NCI-H2227 treated with DMSO at 0.1 percent for 48 hours (cell line): ENCODE measurements around the gene TSPAN18.

Experiments
- DNase-seq: peaks from one replicate; lab custom pipeline; 2025; lab: John Stamatoyannopoulos, UW

TSPAN18 gene

DNA sequence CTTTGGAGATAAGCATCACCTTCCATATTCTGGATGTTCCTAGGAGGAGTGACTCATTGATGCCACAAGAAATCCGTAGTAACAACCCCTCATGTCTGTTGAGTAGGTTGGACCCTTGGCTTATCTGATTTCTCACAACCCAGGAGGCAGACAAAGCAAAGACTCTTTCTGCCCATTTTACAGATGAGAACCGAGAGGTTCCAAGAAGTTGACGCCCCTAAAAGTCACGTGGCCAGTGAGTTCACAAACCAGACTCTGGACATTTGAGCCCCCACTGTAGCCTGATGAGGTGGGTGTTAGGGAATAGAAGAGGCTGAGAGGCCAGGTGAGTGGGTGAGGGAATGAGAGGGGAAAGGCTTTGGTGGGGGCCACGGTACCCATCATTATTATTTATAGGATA lies 70.3 kb downstream of the TSPAN18 start:
- DNase-seq: no peak

DNA sequence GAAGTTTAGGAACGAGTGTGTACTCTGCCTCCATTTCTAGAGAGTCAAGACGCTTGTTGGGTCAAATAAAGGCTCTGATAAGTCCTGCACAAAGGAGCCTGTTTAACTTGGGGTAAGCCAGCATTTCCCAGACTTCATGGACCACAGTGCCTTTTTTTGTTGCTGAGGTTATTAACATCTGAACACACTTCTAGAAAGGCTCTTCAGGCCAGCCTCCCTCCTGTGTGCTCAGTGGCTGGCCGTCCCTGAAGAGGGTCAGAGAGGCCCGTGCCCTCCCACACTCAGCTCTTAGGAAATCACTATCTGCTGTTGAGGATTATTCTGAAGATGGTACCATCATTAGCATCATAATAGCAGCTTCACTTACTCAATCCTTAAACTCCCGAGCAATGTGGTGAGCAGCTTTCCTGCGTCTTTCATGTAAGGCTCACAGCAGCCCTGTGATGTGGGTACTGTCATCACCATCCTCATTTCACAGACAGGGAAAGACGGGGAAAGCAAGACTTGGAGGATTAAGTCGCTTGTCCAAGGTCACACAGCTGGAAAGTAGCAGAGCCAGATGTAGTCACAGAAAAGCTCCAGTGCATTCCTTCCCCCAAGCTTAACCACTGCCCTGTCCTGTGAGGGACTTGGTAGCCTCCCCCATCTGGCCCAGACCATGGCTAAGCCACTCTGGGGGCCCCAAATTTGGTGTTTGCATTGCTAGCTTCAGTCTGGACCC lies 71.3 kb downstream of the TSPAN18 start:
- DNase-seq: peak; percentile 74

DNA sequence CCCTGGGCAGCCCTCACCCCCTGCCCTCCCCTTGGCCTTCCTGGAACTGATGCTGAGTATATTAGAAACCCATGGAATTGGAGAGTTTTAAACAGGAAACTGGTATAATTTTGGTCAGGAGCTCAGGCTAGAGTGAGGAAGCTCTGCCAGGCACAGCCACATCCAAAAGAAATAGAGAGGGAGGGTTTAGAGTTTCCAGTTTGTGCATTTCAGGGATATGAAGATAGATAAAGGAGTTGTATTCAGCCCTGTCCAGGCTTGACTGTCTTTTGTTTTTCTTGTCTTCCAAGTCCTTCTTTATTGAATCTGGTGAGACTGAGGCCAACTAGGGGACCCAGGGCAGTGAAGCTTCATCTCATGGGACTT lies 71.8 kb downstream of the TSPAN18 start:
- DNase-seq: no peak

DNA sequence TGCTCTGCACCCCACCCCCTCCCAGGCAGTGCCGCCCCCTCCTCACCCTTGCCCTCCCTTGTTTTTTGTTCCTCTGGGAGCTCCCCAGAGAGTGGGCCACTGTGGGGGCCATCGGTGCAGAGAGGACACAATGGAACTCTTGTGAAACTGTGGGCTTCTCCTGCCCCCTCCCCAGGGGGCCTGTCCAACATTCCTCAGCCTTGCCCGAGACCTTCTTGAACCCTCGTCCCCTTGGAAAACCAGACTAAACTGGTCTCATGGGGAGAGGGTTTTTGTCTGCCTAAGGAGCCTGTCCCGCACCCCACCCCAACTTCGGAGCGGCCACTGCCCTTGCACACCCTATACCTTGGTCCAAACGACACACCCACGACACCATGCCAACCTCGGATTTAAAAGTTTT lies 72.2 kb downstream of the TSPAN18 start:
- DNase-seq: no peak

DNA sequence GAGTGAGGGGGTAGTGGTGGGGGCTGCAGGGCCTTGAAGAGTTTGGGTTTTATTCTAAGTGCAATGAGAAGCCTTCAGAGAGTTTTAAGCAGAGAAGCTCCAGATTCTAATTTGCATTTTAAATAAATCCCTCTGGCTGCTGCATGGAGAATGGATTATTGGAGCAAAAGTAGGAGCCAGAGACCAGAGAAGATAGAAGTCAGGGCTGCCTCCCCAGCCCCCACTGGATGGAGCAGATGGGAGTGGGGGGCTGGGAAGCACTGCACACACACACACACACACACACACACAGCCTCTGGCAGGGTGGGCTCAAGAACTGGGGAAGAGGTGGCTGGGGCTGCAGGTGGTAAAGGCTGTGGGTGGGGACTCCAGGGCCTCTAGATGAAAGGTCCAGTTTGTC lies 75.6 kb downstream of the TSPAN18 start:
- no peak for DNase-seq

DNA sequence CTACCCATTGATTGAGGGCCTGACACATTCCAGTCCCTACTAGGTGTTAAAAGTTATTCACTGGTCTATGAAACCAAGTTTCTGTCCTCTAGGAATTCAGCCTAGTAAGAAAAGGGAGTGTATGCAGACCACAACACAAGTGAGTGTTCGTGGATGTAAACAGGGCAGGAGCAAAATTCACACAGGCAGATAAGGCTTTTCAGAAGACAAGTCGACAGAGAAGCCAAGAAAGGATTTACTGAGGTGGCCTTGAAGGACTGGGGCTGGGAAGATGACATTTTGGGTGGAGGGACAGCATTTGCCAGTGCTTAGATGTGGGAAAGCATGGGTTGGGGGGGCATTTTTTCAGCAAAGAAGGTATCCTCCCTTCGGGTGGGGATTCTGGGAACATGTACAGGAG lies 76.2 kb downstream of the TSPAN18 start:
- no peak for DNase-seq

DNA sequence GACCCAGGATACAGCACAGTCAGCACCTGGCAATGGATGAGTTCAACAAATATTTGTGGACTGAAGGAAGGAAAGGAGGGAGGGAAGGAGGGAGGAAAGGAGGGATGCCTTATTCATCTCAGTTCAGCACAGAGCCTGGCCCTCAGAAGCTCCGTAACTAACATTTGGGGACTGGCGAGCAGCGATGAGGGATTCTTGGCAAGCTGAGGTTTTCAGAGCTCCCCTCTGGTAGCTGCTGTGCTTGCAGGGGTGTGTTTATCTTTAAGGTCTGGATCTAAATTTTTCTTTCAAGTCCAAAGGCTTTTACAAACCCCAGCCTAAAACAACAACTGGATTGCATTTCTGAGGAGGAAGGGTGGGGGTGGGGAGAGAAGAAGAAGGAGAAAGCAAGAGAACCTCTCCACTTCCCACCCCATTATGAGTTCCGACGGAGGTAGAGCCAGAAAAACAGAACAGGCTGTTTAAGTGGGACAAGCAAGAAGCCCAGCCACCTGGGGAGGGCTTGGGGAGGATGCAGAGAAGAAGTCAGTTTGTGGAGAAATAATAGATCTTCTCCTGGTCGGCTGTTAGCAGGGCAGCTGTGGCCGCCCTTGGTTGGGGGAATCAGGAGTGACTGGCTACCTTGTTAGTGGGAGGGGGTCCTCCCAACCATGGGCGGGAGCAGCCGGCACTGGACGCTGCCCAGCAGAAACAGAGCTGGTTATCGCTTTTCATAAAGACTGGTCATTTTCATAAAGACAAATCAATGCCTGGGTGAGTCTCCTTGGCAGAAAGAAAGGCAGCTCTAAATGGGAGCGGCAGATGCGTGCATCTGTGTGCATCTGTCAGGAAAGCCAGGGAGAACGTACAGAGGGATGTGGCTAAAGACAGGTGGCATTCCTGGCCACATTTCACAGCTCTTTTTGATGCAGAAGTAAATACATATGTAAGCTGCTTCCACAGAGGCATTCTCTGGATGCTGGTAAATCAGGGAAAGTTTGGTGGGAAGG lies 78.0 kb downstream of the TSPAN18 start:
- DNase-seq: peak; percentile 48

DNA sequence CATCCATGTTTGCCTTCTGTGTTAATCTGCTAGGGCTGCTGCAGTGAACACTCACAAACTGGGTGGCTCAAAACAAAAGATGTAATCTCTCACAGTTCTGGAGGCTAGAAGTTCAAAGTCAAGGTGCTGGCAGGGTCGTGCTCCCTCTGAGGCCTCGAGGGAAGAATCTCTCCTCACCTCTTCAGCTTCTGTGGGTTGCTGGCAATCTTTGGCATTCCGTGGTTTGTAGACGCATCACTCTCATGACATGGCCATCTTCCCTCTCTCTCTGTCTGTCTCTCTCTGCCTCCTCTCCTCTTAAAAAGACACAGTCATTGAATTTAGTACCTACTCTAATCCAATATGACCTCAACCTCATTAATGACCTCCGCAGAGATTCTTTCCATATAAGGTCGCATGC lies 78.8 kb downstream of the TSPAN18 start:
- DNase-seq: no peak

DNA sequence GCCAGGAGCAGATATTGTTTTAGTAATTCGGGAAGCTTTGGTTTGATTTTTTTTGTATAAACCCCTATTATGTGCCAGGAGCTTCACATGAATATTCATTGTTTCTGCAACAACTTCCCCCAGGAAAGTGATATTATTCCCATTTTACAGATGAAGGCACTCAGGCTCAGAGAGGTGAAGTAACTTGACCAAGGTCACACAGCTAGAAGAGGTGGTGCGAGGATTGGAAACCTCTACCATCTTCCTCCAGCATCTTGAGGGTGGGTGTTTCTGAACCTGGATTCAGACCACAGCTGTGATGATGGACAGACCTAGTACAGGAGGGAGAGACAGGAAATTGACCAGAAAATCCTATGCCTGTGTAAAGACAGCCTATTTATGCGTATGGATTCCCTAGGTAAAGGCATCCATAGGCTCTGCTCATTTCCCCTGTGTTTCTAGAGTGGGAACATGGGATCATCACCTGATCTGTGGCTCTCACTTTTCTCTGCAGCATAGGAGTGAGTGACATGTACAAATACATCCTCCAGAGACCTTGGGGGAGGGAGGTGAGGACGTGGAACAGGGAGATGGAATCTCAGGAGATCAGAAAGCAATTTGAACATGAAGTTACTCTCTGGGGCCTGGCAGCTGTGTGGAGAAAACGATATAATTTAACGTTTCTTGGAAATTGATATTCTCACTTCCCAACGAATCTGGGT lies 81.4 kb downstream of the TSPAN18 start:
- no peak for DNase-seq

DNA sequence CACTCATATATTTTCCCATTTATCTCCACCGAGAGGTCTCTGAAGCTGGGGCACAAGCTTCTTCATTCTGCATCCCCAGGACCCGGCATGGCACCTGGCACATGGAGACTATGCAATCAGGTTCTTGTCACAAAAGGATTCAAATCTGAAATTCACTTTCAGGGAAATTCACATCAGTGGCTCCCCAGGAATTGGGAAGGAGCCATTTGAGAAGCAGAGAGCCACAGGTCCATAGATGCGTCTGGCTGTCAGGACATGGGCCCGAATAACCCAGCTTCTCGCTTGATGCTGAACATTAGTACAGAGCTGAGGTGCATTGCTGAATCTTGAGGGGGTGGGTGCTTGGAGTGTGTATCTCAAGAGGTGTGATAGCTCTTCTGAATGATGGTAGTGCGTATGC lies 82.5 kb downstream of the TSPAN18 start:
- DNase-seq: no peak

DNA sequence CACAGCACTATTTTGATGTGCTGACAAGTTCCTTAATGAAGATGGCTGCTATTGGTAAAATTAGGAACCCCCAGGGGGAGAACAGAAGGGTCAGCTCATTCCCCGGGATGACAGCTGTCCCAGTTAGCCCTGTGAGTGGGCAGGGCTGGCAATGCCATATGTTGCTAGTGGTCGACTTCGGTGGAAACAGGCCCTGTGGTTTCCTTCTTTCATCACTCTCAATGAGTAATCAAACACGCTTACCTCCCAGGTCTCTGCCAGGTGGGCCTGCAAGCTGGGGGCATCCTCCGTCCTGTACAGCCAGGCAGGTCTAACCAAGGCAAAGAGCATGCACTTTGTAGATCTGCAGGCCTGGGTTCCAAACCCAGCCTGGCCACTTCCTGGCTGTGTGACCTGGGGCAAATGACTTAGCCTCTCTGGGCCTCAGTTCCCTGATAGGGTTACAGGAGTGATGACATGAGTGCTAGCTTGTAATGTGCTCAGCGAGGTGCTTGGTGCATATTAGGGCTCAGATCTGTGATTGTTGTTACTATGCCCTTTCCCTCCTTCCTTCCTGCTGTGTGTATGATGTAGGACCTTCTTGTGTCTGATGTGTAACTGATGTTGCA lies 85.2 kb downstream of the TSPAN18 start:
- no peak for DNase-seq

DNA sequence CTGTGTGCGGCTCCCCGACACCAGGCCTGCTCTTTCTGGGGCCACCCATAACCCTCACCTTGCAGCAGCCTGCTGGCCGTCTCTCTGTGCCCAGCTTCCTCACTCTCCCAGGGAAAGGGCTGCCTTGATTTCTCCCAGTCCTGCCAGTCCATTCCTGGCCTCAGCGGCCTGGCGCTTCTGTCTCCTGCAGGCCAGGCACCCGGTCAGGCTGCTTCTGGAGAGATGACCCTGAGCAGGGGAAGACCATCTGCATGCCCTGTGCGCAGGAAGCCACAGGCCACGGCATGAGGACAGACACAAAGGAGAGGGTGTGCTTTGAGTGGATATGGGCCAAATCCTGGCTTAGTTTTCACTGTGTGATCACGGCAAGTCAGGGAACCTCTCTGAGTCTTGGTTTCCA lies 86.2 kb downstream of the TSPAN18 start:
- no peak for DNase-seq

DNA sequence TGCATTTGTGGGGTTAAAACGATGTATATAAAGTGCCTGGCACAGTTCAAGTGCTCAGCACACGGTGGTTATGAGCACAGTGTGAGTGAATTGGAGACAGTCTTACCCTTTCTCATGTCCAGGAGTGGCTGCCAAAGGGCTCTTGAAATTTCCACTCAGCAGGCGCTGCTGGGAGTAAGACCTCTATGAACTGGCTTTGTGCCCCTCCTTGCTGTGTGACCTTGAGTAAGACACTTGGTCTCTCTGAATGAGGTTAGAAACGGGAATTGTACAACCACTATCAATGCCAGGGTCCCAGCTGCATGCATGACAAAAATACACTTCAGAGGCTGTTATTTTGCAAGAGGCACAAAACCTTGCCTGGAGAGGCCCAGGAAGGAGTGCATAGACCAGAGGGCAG lies 86.6 kb downstream of the TSPAN18 start:
- DNase-seq: no peak

DNA sequence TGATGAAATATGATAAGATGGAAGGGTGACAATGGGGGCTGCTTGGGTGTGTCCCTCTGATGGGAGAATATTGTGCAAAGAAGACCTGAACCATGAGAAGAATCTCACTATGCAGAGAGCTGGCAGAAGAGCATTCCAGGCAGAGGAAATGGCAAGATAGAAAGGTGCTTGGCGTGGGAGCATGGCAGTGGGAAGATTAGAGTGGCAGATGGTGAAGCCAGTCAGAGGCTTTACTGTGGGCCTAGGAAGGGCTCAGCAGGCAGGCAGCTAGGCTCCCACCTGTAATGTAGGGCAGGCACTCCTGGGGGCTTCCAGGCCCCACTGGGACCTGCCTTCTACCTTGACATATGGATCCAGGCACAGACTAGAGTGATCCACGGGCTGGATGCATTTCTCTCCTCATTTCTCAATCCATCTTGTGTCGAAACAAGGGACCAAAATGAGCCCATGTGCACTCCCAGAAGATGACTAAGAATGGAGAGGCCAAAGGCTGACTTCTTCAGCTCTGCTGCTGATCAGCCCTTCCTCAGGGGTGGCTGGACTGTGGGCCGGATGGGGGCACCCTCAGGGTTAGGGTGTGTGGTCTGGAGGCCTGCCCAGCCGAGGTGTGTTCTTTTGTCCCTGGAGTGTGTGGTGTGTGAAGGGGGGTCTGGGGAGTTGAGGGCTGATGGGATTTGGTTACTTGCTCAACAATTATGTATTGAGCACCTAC lies 88.3 kb downstream of the TSPAN18 start:
- no peak for DNase-seq

DNA sequence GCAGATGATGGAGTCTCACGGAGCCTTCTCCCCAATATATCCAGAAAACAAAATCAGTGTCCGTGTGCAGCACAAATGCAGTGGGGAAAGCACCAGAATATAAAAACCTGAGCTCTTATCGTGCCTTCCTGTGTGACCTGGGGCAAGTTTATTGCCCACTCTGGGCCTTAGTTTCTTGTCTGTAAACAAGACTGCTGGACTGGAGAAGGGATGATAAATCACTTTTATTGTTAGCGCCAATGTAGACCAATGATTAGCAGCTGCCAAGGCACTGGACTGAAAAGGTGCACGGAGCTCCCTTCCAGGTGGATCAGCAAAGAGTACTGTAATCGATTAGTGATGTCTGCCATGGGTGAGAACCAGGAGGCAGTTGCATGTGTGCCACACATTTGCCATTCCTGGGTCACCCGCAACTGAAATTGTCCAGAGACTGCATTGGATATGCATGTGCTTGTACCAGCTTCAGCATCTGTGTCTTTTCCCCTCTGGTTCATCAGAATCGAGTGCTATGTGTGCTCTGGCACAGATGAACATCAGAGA lies 89.2 kb downstream of the TSPAN18 start:
- DNase-seq: no peak

DNA sequence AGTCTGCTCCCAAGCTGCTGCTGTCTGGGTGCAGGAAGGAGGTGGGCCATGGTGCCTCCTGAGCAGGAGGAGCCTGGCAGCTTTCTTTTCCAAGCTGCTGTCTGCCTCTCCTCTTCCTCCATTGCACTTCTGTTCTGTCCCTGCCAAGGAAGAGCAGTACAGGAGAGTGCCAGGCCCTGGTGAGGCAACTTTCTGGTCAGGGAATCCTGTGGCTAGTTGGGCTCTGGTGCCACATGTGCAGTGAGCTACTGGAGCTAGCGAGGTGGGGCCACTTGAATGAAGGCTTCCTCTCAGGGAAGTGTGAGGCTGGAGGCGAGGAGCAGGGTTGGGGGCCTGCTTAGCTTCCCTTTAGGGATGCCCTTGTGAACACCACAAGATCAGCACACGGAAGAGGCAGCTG lies 90.0 kb downstream of the TSPAN18 start:
- DNase-seq: no peak

DNA sequence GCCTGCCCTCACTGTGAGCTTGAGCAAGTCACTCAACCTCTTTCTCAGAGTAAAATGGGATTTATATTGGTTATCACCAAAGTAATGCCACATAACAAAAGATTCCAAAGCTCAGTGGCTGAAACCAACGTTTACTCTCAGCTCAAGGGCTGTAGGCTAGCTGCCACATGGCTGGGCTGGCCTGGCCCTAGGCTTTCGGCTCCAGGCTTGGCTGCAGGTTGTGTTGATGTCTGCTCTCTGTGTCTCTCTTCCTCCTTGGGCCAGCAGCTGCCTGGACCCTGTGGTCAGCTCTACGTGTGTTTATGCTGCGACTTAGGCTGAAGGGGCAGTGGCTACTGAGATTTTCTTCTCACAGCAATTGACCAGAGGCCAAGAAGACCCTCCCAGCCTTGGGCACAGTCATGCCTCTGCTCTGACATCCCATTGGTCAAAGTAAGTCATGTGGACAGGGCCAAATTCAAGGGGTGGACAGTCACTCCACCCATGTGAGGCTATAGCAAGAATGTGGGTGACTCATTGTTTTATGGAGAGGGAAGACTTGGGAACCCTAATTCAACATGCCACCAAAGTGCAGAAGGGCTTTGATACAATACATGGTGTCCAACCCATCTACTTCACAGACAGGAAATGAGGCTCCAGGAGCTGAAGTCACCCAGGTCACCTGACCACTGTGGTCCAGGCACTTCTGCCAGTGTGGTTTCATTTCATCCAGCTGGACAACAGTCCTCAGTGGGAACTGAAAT lies 90.6 kb downstream of the TSPAN18 start:
- no peak for DNase-seq

DNA sequence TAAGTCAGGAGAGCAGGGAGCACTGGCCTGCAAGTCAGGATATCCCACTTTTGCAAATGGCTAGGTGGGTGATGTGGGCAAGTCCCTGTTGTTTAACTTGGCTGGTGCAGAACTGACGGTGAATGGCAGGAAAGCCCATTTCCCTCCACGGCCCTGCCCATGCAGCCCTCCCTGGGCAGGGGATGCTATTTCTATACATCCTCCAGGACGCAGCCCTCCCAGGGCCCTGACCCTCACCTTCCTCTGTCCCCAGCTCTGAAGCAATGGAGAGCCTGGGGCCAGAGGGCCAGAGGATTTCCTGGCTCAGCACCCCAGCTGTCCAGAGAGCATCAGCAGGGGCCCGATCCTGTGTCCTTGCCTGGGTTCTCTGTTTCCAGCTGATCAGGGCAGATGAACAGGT lies 91.3 kb downstream of the TSPAN18 start:
- no peak for DNase-seq

DNA sequence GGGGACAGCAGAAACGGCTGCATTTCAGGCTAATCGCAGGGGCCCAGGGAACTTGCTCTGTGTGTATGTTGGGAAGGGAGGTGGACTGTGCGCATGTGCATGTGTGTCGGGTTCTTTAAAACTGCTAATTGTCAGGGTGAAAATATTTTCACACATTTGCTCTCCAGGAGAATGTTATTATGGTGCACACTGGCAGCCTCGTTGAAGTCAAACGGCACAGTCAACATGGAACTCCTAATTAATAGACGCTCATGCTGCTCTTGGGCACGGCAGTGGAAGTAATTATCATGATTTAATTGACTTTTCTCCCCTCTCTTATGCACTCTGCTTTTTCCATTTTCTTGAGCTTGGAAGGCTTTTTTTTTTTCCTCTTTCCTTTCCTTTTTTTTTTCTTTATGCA lies 92.6 kb downstream of the TSPAN18 start:
- no peak for DNase-seq

DNA sequence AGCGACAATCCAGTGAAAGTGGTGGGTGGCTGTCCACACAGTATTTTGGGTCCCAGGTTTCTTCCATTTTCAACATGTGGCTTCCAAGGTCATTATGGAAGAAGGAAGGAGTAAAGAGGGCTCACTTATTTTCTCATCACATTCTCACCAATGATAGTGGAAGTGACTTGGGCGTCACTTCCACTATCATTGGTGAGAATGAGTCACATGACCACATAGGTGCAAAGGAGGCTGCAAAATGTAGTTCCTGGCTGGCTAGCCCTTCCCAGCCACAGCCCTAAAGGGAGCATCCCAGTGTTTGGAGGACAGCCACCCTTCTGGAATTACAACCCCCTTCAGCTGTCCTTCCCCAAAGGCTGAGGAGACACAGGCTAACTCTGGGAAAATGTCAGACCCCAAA lies 95.6 kb downstream of the TSPAN18 start:
- no peak for DNase-seq

DNA sequence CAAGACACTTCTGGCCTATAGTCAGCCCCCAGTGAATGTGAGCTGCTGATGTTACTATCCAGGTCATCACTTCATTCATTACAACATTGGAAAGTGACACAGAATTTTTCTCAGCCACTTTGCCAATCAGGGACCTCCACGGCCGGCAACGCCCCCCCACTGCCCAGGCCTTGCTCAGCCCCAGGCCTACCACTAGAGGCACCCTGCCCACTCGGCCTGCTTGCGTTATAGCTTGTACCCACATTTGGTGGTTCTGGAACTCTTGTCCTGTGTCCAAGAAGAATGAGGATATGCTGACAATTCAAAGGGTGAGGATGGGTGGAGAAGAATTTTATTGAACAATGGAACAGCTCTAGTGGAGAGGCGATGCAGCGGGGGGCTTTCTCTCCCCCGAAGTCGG lies 96.2 kb downstream of the TSPAN18 start:
- DNase-seq: no peak
